Measurements from ENCODE around the gene GPSM1.
A peak's percentile ranks its signal among the peaks of the same experiment; 100 is the strongest.

GPSM1 gene

GRCh38 chr9:136327304-136327974 is at the start of gene GPSM1:
GPSM1 (plus strand) TSS chr9:136327539; CDS start chr9:136327696, 157 bp downstream.
- peak within 1 kb of the TSS; percentile 91 for H3K4me3 ChIP-seq (ENCODE audit: low read length)
- peak within 1 kb of the TSS; percentile 31 for H2AFZ ChIP-seq (ENCODE audit: low read depth, low read length)
- peaks cover 34% of the 10 kb centered on the region for H3K4me1 ChIP-seq (ENCODE audit: insufficient read depth, low read length)
- peaks cover 2% of the 10 kb centered on the region for H3K27me3 ChIP-seq (ENCODE audit: insufficient read depth, low read length)
- H3K9me3 ChIP-seq (ENCODE audit: low read length) = no peaks in the 10 kb centered on the region
- H3K36me3 ChIP-seq (ENCODE audit: insufficient read depth, low read length) = peaks cover 4% of the 10 kb centered on the region

- Histone ChIP-seq H3K36me3 (ENCODE audit: insufficient read depth, low read length) (no peaks in the 10 kb centered on the region), H3K27me3 (ENCODE audit: insufficient read depth, low read length) (peaks cover 61% of the 10 kb centered on the region), H3K9me3 (ENCODE audit: low read length) (peaks cover 3% of the 10 kb centered on the region), H3K4me3 (ENCODE audit: low read length) (no peak overlapping the region), H2AFZ (ENCODE audit: low read depth, low read length) (no peak overlapping the region), H3K4me1 (ENCODE audit: insufficient read depth, low read length) (no peaks in the 10 kb centered on the region)
Observed at GRCh38 chr9:136277746-136278145, 49.6 kb upstream of the GPSM1 start.

- Histone ChIP-seq H3K4me3 (ENCODE audit: low read length) (no peak overlapping the region), H3K36me3 (ENCODE audit: insufficient read depth, low read length) (no peaks in the 10 kb centered on the region), H3K27me3 (ENCODE audit: insufficient read depth, low read length) (peaks cover 59% of the 10 kb centered on the region), H3K9me3 (ENCODE audit: low read length) (peaks cover 3% of the 10 kb centered on the region), H3K4me1 (ENCODE audit: insufficient read depth, low read length) (peaks cover under 1% of the 10 kb centered on the region), H2AFZ (ENCODE audit: low read depth, low read length) (no peak overlapping the region)
Observed at GRCh38 chr9:136278221-136278620, 49.1 kb upstream of the GPSM1 start.

DNA sequence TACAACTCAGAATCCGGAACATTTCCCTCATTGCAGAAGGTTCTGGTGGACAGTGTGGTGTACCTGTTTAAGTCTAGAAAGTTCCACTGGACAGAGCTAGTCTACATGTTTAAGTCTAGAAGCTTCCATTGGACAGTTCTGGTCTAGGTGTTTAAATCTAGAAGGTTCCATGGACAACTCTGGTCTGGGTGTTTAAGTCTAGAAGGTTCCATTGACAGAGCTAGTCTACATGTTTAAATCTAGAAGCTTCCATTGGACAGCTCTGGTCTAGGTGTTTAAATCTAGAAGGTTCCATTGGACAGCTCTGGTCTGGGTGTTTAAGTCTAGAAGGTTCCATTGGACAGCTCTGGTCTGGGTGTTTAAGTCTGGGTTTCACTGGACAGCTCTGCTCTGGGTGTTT is 48.4 kb upstream of the GPSM1 start:
- H3K27me3 ChIP-seq (ENCODE audit: insufficient read depth, low read length) = peaks cover 52% of the 10 kb centered on the region
- no peak overlapping the region for H3K4me3 ChIP-seq (ENCODE audit: low read length)
- H3K36me3 ChIP-seq (ENCODE audit: insufficient read depth, low read length) = no peaks in the 10 kb centered on the region
- peaks cover 3% of the 10 kb centered on the region for H3K9me3 ChIP-seq (ENCODE audit: low read length)
- no peak overlapping the region for H2AFZ ChIP-seq (ENCODE audit: low read depth, low read length)
- H3K4me1 ChIP-seq (ENCODE audit: insufficient read depth, low read length) = peaks cover 4% of the 10 kb centered on the region

GRCh38 chr9:136279471-136279870 is 47.9 kb upstream of the GPSM1 start:
- no peaks in the 10 kb centered on the region for H3K36me3 ChIP-seq (ENCODE audit: insufficient read depth, low read length)
- H3K4me1 ChIP-seq (ENCODE audit: insufficient read depth, low read length) = peaks cover 4% of the 10 kb centered on the region
- H3K27me3 ChIP-seq (ENCODE audit: insufficient read depth, low read length) = peaks cover 46% of the 10 kb centered on the region

GRCh38 chr9:136280535-136281315 is 46.6 kb upstream of the GPSM1 start:
- Histone ChIP-seq H3K9me3 (ENCODE audit: low read length) (peaks cover 3% of the 10 kb centered on the region), H2AFZ (ENCODE audit: low read depth, low read length) (no peak overlapping the region), H3K4me1 (ENCODE audit: insufficient read depth, low read length) (peaks cover 4% of the 10 kb centered on the region), H3K27me3 (ENCODE audit: insufficient read depth, low read length) (peaks cover 41% of the 10 kb centered on the region), H3K4me3 (ENCODE audit: low read length) (no peak overlapping the region), H3K36me3 (ENCODE audit: insufficient read depth, low read length) (no peaks in the 10 kb centered on the region)

More at GRCh38 chr9:136279471-136279870, 47.9 kb upstream of the GPSM1 start:
- Histone ChIP-seq H2AFZ (ENCODE audit: low read depth, low read length) (no peak overlapping the region), H3K4me3 (ENCODE audit: low read length) (no peak overlapping the region), H3K9me3 (ENCODE audit: low read length) (peaks cover 3% of the 10 kb centered on the region)

DNA sequence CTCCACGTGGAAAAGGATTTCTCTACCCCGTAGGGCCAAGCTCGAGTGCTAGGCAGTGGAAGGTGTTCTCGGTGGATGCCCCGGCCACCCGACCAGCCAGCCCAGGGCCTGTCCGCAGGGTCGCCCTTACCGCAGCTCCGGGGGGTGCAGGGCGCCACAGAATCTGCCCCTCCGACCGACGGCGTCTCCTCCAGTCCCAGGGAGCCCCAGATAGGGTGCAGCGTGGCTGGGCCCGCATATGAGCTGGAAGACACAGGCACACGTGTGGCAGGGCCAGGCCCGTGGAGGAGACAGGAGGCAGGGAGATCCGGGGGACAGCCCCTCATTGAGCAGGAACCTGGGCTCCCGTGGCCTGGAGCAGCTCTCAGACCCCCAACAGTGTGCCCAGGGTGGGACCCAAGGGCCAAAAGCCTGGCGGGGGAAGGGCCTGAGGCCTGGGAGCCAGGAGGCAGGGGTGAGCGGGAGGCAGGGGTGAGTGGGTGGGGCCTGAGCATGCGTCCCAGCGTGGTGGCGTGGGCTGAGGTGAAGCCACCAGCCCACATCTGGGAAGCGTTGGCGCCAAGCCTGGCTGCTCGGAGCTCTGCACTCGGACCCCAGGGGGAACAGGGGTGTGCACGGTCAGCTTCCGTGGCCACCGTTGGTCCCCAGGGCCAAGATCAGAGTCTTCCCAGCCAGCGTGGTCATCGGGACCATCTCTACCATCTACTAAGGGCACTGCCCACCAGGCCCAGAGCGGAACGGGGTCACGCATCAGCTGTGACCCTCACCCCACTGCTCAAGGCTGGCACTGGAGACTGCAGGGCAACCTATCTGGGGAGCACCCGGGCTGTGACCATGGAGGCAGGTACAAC is 45.7 kb upstream of the GPSM1 start:
- Histone ChIP-seq H2AFZ (ENCODE audit: low read depth, low read length) (no peak overlapping the region), H3K4me3 (ENCODE audit: low read length) (no peak overlapping the region), H3K36me3 (ENCODE audit: insufficient read depth, low read length) (no peaks in the 10 kb centered on the region), H3K9me3 (ENCODE audit: low read length) (peaks cover 3% of the 10 kb centered on the region), H3K4me1 (ENCODE audit: insufficient read depth, low read length) (peaks cover 4% of the 10 kb centered on the region), H3K27me3 (ENCODE audit: insufficient read depth, low read length) (peaks cover 34% of the 10 kb centered on the region)

- no peak overlapping the region for H2AFZ ChIP-seq (ENCODE audit: low read depth, low read length)
- H3K4me3 ChIP-seq (ENCODE audit: low read length) = no peak overlapping the region
- H3K4me1 ChIP-seq (ENCODE audit: insufficient read depth, low read length) = peaks cover 4% of the 10 kb centered on the region
- H3K36me3 ChIP-seq (ENCODE audit: insufficient read depth, low read length) = no peaks in the 10 kb centered on the region
- peaks cover 3% of the 10 kb centered on the region for H3K9me3 ChIP-seq (ENCODE audit: low read length)
- peaks cover 38% of the 10 kb centered on the region for H3K27me3 ChIP-seq (ENCODE audit: insufficient read depth, low read length)
Observed at GRCh38 chr9:136282272-136282861, 45.0 kb upstream of the GPSM1 start.

DNA sequence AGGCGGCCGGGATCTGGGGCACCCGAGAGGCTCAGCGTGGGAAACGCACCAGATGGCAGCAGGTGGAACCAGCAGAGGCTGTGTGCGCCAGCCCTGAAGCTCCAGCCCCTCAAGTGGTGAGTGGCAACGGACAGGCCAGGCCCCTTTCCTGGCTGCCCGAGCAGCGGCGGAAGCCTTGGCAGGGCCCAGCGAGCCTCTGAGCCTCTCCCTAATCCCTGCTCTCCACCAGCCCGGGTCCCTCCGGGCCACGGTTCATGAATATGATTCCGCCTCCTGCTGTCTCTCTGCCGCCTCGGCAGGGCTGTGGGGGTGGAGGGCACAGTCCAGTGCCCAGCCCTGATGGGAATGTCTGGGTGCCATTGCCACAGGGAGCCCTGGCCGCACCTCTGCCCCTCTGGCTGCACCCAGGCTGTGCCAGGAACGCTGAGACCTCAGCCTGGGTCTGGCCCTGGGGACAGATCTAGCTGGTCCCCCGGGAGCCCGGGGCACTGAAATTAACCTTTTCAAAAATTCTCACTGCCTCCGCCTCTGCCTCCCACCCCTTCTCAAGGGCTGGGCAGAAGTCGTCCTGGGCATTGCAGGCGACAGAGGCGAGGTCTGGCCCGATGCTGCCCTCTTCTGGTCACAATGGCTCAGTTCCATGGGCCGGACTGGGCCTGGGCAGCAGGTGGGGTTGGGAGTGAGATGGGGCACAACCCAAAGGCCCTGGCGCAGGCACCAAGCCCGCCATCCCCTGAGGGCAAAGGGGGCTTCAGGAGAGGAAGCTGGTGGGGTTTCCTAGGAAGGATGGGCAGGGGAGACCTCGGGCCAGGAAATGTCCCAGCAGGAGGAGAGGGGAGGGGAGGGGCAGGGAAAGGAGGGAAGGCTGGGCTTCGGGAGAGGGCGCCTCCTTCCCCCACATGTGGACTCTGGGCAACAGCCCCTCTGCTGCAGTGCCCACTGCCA is 43.8 kb upstream of the GPSM1 start:
- peaks cover 32% of the 10 kb centered on the region for H3K27me3 ChIP-seq (ENCODE audit: insufficient read depth, low read length)
- H3K4me3 ChIP-seq (ENCODE audit: low read length) = no peak overlapping the region
- H3K36me3 ChIP-seq (ENCODE audit: insufficient read depth, low read length) = no peaks in the 10 kb centered on the region
- H3K9me3 ChIP-seq (ENCODE audit: low read length) = peaks cover 3% of the 10 kb centered on the region
- H3K4me1 ChIP-seq (ENCODE audit: insufficient read depth, low read length) = peaks cover 4% of the 10 kb centered on the region
- no peak overlapping the region for H2AFZ ChIP-seq (ENCODE audit: low read depth, low read length)

- peaks cover 31% of the 10 kb centered on the region for H3K27me3 ChIP-seq (ENCODE audit: insufficient read depth, low read length)
- no peaks in the 10 kb centered on the region for H3K36me3 ChIP-seq (ENCODE audit: insufficient read depth, low read length)
- no peak overlapping the region for H3K4me3 ChIP-seq (ENCODE audit: low read length)
- H2AFZ ChIP-seq (ENCODE audit: low read depth, low read length) = no peak overlapping the region
- H3K4me1 ChIP-seq (ENCODE audit: insufficient read depth, low read length) = peaks cover 4% of the 10 kb centered on the region
- H3K9me3 ChIP-seq (ENCODE audit: low read length) = peaks cover 3% of the 10 kb centered on the region
Observed at GRCh38 chr9:136284311-136284710, 43.0 kb upstream of the GPSM1 start.

- H3K36me3 ChIP-seq (ENCODE audit: insufficient read depth, low read length) = no peaks in the 10 kb centered on the region
- no peak overlapping the region for H2AFZ ChIP-seq (ENCODE audit: low read depth, low read length)
- H3K4me1 ChIP-seq (ENCODE audit: insufficient read depth, low read length) = peaks cover 4% of the 10 kb centered on the region
- no peak overlapping the region for H3K4me3 ChIP-seq (ENCODE audit: low read length)
- H3K27me3 ChIP-seq (ENCODE audit: insufficient read depth, low read length) = peaks cover 27% of the 10 kb centered on the region
- H3K9me3 ChIP-seq (ENCODE audit: low read length) = no peaks in the 10 kb centered on the region
Observed at GRCh38 chr9:136284951-136285350, 42.4 kb upstream of the GPSM1 start.
